ENCODE data around the gene CEMP1. TPM values are rescaled to one million over a fixed set of nuclear protein-coding genes. Genes with fewer than 3 reads are reported as not detected.

Gene CEMP1
- total and polyA plus RNA-seq, 10 of the 15 experiments (the other 5 are each of a cell fraction or from before 2014, with no cell fraction given): 0.05 to 8.2 (median 1.5) TPM; not detected in 5

- TF ChIP-seq RCOR1 (conservative IDR thresholded peaks at IDR 0.05; ENCODE audit: low read depth, low read length) (no peak), RFX5 (IDR thresholded peaks at IDR 0.05; ENCODE audit: low read depth, low read length) (no peak), ZNF622 (IDR thresholded peaks at IDR 0.05) (no peak), HDAC6 (IDR thresholded peaks at IDR 0.05; ENCODE audit: unreplicated experiment) (no peak), CHD4 (IDR thresholded peaks at IDR 0.05) (no peak), PRDM15 (CRISPR knock-in tag; IDR thresholded peaks at IDR 0.05) (no peak), NFXL1 (IDR thresholded peaks at IDR 0.05; ENCODE audit: borderline replicate concordance) (no peak), ZNF217 (IDR thresholded peaks at IDR 0.05) (no peak), CEBPZ (IDR thresholded peaks at IDR 0.05; ENCODE audit: low read depth, low read length) (no peak), NBN (IDR thresholded peaks at IDR 0.05) (peak; percentile 68), MLLT1 (IDR thresholded peaks at IDR 0.05) (peak; percentile 47; the same call in 1 of the 2 replicates), ZNF384 (IDR thresholded peaks at IDR 0.05; ENCODE audit: borderline replicate concordance, low read depth, low read length) (no peak), STAT3 (IDR thresholded peaks at IDR 0.05; ENCODE audit: low read depth, low read length) (no peak)
- TF ChIP-seq, protein P1, sequence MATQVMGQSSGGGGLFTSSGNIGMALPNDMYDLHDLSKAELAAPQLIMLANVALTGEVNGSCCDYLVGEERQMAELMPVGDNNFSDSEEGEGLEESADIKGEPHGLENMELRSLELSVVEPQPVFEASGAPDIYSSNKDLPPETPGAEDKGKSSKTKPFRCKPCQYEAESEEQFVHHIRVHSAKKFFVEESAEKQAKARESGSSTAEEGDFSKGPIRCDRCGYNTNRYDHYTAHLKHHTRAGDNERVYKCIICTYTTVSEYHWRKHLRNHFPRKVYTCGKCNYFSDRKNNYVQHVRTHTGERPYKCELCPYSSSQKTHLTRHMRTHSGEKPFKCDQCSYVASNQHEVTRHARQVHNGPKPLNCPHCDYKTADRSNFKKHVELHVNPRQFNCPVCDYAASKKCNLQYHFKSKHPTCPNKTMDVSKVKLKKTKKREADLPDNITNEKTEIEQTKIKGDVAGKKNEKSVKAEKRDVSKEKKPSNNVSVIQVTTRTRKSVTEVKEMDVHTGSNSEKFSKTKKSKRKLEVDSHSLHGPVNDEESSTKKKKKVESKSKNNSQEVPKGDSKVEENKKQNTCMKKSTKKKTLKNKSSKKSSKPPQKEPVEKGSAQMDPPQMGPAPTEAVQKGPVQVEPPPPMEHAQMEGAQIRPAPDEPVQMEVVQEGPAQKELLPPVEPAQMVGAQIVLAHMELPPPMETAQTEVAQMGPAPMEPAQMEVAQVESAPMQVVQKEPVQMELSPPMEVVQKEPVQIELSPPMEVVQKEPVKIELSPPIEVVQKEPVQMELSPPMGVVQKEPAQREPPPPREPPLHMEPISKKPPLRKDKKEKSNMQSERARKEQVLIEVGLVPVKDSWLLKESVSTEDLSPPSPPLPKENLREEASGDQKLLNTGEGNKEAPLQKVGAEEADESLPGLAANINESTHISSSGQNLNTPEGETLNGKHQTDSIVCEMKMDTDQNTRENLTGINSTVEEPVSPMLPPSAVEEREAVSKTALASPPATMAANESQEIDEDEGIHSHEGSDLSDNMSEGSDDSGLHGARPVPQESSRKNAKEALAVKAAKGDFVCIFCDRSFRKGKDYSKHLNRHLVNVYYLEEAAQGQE (IDR thresholded peaks at IDR 0.05; ENCODE audit: low read depth, low read length): no peak
- TF ChIP-seq, protein P2, sequence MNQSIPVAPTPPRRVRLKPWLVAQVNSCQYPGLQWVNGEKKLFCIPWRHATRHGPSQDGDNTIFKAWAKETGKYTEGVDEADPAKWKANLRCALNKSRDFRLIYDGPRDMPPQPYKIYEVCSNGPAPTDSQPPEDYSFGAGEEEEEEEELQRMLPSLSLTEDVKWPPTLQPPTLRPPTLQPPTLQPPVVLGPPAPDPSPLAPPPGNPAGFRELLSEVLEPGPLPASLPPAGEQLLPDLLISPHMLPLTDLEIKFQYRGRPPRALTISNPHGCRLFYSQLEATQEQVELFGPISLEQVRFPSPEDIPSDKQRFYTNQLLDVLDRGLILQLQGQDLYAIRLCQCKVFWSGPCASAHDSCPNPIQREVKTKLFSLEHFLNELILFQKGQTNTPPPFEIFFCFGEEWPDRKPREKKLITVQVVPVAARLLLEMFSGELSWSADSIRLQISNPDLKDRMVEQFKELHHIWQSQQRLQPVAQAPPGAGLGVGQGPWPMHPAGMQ (IDR thresholded peaks at IDR 0.05; ENCODE audit: borderline replicate concordance): no peak
Measured at GRCh38 chr16:2507052-2507659, 24.1 kb downstream of the CEMP1 start (continued).
